ENCODE measurements around the gene PDCL2.
"Not testable (repeated sequence)": the region's sequence is repeated elsewhere in the genome, so short reads cannot be mapped to it uniquely, and the experiment has no call there.

PDCL2 gene

DNA sequence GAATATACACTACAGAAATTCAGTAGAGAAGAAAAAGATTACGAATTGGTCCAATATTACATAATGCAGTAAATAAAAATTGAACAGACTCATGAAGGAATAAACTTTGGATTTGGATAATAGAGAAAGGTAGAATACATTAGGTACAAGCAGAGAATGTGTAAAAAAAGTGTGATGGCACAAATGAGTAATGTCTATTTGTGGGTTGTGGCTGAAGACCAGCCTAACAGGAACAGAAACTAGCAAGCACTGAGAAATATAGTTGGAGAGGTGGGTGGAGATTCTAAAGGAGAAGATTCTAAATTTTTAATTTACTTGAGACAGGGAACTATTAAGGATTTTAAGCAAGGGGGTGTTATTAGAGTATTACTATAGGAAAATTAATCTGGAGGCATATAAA lies 30.2 kb downstream of the PDCL2 start:
- Mint-ChIP-seq H3K36me3 (no peaks in the 10 kb centered on the region), H3K27ac (no peak overlapping the region), H3K9me3 (peaks cover 4% of the 10 kb centered on the region), H3K4me3 (no peak overlapping the region), H3K4me1 (peaks cover 7% of the 10 kb centered on the region), H3K27me3 (peaks cover 5% of the 10 kb centered on the region)
- CTCF ChIA-PET: interaction anchor here (0.9 kb wide), 1 partner anchor 216 kb away, joined by 3 read pairs; no protein-coding TSS in a partner anchor
- no peak for DNase-seq

DNA sequence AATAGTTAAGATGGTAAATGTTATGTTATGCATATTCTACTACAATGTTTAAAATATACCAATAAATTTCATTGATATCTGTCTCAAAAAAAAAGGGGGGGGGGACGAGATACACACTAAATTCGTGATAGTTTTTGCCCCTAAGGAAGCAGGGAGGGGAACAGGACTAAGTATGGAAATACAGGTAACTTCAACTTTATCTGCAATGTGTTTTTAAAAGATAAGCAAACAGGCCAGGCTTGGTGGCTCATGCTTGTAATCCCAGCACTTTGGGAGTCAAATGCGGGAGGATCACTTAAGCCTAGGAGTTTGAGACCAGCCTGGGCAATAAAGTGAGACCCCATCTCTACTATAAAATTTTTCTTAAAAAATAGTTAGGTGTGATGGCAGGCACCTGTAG lies 31.9 kb downstream of the PDCL2 start:
- Mint-ChIP-seq H3K4me1 (peaks cover 7% of the 10 kb centered on the region), H3K4me3 (no peak overlapping the region), H3K36me3 (no peaks in the 10 kb centered on the region), H3K27ac (no peak overlapping the region), H3K27me3 (peaks cover 5% of the 10 kb centered on the region), H3K9me3 (peaks cover 4% of the 10 kb centered on the region)
- CTCF ChIA-PET: interaction anchor here (0.7 to 1.2 kb wide), 2 partner anchors 238 to 247 kb away, joined by 3 to 4 read pairs; no protein-coding TSS in a partner anchor
- DNase-seq: no peak

DNA sequence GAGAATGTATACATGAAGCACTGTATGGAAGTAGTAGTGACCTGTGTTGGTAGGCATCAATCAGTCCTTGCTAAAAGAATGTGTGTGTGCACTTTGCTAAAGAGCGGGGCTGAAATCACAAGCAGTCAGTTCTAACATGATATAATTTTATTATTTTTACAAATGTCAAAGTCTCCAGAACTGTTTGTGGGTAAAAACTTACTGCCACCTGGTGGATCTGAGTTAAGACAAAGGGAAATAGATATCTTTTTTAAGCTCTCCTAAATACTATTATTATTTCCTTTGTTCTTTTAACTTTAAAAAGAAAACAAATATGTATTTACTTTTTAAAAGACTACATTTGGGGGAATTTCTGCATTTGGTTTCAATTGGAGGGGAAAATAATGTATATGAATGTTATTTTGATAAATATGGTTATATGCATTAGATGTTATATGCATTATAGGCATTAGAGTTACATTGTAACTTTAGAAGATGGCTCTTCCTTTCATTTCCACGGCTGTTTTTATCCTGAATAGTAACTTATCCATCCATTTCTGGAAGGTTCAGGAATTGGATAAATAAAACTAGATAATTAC lies 37.5 kb downstream of the PDCL2 start:
- no peak overlapping the region for H3K4me3 Mint-ChIP-seq
- DNase-seq: no peak
- H3K9me3 Mint-ChIP-seq: peaks cover 4% of the 10 kb centered on the region
- H3K27ac Mint-ChIP-seq: no peak overlapping the region
- peaks cover 12% of the 10 kb centered on the region for H3K4me1 Mint-ChIP-seq
- H3K27me3 Mint-ChIP-seq: peaks cover 5% of the 10 kb centered on the region
- CTCF ChIA-PET: interaction anchor here (0.7 to 1.4 kb wide), 3 partner anchors 153 to 558 kb away, joined by 3 to 7 read pairs (median 3); partner anchors contain the start of gene SRD5A3
- H3K36me3 Mint-ChIP-seq: no peaks in the 10 kb centered on the region

GRCh38 chr4:55553441-55554201 lies 38.4 kb downstream of the PDCL2 start:
- Mint-ChIP-seq H3K4me1 (peaks cover 17% of the 10 kb centered on the region), H3K9me3 (peaks cover 4% of the 10 kb centered on the region), H3K27ac (no peak overlapping the region), H3K4me3 (no peak overlapping the region), H3K27me3 (peaks cover 10% of the 10 kb centered on the region), H3K36me3 (no peaks in the 10 kb centered on the region)
- CTCF ChIA-PET: interaction anchor here (0.7 to 1.4 kb wide), 3 partner anchors 152 to 207 kb away, joined by 3 to 7 read pairs (median 3); partner anchors contain the start of gene SRD5A3
- peak; percentile 28 for DNase-seq

DNA sequence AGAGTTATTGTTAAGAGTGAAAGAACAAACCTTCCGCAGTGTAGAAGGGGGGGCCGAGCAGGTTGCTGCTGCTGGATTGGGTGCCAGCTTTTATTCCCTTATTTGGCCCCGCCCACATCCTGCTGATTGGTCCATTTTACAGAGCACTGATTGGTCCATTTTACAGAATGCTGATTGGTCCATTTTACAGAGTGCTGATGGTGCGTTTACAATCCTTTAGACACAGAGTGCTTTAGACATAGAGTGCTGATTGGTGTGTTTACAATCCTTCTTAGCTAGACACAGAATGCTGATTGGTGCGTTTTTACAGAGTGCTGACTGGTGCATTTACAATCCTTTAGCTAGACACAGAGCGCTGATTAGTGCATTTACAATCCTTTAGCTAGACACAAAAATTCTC lies 40.1 kb downstream of the PDCL2 start:
- Mint-ChIP-seq H3K4me1 (peaks cover 27% of the 10 kb centered on the region), H3K27me3 (peaks cover 11% of the 10 kb centered on the region)
- DNase-seq, H3K36me3 Mint-ChIP-seq, H3K9me3 Mint-ChIP-seq, H3K4me3 Mint-ChIP-seq, CTCF ChIA-PET, H3K27ac Mint-ChIP-seq: not testable (repeated sequence)

DNA sequence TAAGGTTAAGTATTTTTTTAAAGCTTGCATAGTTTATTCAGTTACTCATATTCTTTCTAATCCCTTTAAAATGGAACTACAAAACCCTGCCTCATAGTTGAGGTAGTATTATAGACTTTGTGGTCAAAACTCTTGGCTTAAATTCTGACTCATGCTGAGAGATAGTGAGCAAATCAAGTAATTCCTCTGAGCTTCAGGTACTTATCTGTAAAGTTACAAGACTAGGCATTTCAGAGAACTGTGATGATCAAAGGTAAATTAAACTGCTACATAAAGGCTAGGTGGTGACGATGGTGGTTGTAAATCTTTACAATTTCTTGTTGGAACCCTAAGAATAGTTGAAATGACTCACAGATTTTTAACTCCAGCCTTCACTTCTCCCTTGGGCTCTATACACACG lies 42.2 kb downstream of the PDCL2 start:
- Mint-ChIP-seq H3K36me3 (no peaks in the 10 kb centered on the region), H3K9me3 (no peaks in the 10 kb centered on the region), H3K4me1 (peaks cover 33% of the 10 kb centered on the region), H3K27me3 (peaks cover 16% of the 10 kb centered on the region), H3K27ac (no peak overlapping the region), H3K4me3 (no peak overlapping the region)
- DNase-seq: no peak
- CTCF ChIA-PET: interaction anchor here (0.8 to 1.5 kb wide), 3 partner anchors 204 to 579 kb away, joined by 3 to 4 read pairs (median 3); partner anchors contain the start of gene SRD5A3

DNA sequence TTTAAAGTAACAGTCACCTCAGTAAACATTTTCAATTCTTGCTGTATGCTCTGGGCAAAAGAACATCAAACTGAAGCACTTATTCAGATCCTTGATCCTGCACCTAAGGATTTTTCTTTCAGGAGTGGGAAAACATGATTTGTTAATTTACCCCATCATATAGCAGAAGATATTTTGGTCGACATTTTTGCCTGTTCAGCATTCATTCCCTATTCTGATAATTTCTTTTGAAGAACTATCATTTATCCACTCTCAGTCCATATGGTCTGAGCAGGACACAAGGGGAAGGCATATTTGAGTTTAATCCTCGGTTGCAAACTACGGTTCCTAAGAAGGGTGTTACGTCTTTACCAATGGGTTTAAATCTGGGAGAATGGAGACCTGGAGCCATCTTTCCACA lies 44.1 kb downstream of the PDCL2 start:
- CTCF ChIA-PET: no interaction called here
- no peaks in the 10 kb centered on the region for H3K9me3 Mint-ChIP-seq
- peaks cover 44% of the 10 kb centered on the region for H3K4me1 Mint-ChIP-seq
- H3K27me3 Mint-ChIP-seq: peaks cover 16% of the 10 kb centered on the region
- H3K36me3 Mint-ChIP-seq: no peaks in the 10 kb centered on the region
- H3K4me3 Mint-ChIP-seq: peak overlapping the region; percentile 85
- peak overlapping the region; percentile 9 for H3K27ac Mint-ChIP-seq
- no peak for DNase-seq

GRCh38 chr4:55547466-55547770 lies 44.6 kb downstream of the PDCL2 start:
- no peaks in the 10 kb centered on the region for H3K9me3 Mint-ChIP-seq
- peaks cover 46% of the 10 kb centered on the region for H3K4me1 Mint-ChIP-seq
- H3K36me3 Mint-ChIP-seq: no peaks in the 10 kb centered on the region
- peak overlapping the region; percentile 85 for H3K4me3 Mint-ChIP-seq
- CTCF ChIA-PET: no interaction called here
- H3K27me3 Mint-ChIP-seq: peaks cover 16% of the 10 kb centered on the region
- H3K27ac Mint-ChIP-seq: peak overlapping the region; percentile 83
- no peak for DNase-seq

GRCh38 chr4:55546756-55547465 lies 45.1 kb downstream of the PDCL2 start, which contains the start of gene CLOCK:
CLOCK (minus strand) TSS chr4:55546909; CDS start chr4:55482785, 64,124 bp downstream.
- DNase-seq: peak; percentile 87
- H3K4me1 Mint-ChIP-seq: peaks cover 46% of the 10 kb centered on the region
- peaks cover 16% of the 10 kb centered on the region for H3K27me3 Mint-ChIP-seq
- H3K9me3 Mint-ChIP-seq: no peaks in the 10 kb centered on the region
- peak within 1 kb of the TSS; percentile 88 for H3K27ac Mint-ChIP-seq
- peak within 1 kb of the TSS; percentile 85 for H3K4me3 Mint-ChIP-seq
- H3K36me3 Mint-ChIP-seq: no peaks in the 10 kb centered on the region
- CTCF ChIA-PET: no interaction called here

DNA sequence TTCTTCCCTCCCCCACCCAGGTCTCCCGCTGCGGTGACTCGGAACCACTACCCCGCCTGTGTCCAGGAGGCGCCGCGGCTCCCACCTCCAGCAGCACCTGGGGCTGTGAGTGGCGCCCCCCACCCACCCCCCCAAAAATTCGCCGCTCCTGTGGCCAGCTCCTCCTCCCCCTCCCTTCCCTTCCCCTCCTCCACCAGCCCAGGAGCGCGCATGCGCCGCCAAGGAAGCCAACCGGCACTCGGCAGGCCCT lies 45.6 kb downstream of the PDCL2 start:
- no peak for DNase-seq
- Mint-ChIP-seq H3K27me3 (peaks cover 16% of the 10 kb centered on the region), H3K4me1 (peaks cover 49% of the 10 kb centered on the region), H3K27ac (peak overlapping the region; percentile 43), H3K36me3 (no peaks in the 10 kb centered on the region), H3K4me3 (peak overlapping the region; percentile 85), H3K9me3 (no peaks in the 10 kb centered on the region)
- CTCF ChIA-PET: interaction anchor here (1.2 kb wide), 1 partner anchor 101 kb away, joined by 3 read pairs; no protein-coding TSS in a partner anchor

DNA sequence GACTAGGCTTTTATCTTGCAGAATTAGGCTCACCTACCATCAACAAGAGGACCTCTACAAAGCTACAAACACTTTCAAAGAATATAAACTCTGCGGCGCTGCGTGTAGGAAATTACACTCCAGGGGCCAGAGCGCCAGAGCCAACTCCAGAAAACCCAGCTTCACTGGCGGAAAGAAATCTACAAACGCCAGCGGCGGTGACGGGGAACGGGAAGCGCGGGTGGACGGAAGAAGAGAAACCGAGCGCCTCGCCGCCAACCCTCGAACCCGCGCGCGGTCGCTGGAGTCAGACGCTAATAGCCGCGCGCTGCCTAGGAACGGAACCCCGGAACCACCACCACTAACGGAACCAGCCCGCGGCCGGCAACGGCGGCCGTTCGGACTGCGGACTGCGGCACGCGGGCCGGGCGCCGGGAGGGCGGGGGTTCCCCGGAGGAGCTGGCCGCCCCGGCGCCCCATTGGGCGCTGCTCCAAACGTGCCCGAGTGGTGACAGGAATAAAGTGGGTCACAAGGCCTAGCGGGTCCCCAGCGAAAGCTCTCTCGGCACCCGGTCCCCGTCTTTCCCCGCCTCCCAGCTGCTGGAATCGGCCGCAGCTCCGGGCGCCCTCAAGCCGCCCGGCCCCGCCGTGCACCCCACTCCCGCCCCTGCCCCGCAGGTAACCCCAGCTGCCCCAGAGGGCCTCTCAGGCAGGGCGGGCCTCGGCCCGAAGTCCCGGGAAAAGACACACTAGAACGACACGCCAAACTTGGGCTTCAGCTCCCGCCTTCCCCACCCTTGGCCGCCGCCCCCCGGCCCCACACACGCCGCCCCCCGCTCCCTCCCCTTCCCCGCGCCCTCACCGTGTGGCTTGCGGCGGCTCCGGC lies 46.2 kb downstream of the PDCL2 start:
- CTCF ChIA-PET: interaction anchor here (0.9 to 1.2 kb wide), 2 partner anchors 100 to 137 kb away, joined by 3 to 4 read pairs; no protein-coding TSS in a partner anchor
- DNase-seq: peak; percentile 72
- H3K27me3 Mint-ChIP-seq: peaks cover 16% of the 10 kb centered on the region
- peak overlapping the region; percentile 85 for H3K4me3 Mint-ChIP-seq
- peaks cover 49% of the 10 kb centered on the region for H3K4me1 Mint-ChIP-seq
- H3K36me3 Mint-ChIP-seq: no peaks in the 10 kb centered on the region
- H3K27ac Mint-ChIP-seq: peak overlapping the region; percentile 88
- H3K9me3 Mint-ChIP-seq: no peaks in the 10 kb centered on the region

- peak overlapping the region; percentile 85 for H3K4me3 Mint-ChIP-seq
- H3K36me3 Mint-ChIP-seq: no peaks in the 10 kb centered on the region
- H3K9me3 Mint-ChIP-seq: no peaks in the 10 kb centered on the region
- peaks cover 16% of the 10 kb centered on the region for H3K27me3 Mint-ChIP-seq
- CTCF ChIA-PET: interaction anchor here (0.9 kb wide), 1 partner anchor 137 kb away, joined by 4 read pairs; no protein-coding TSS in a partner anchor
- no peak for DNase-seq
- peak overlapping the region; percentile 88 for H3K27ac Mint-ChIP-seq
- H3K4me1 Mint-ChIP-seq: peaks cover 44% of the 10 kb centered on the region
Observed at GRCh38 chr4:55545151-55545550, 46.9 kb downstream of the PDCL2 start.

GRCh38 chr4:55543858-55544257 lies 48.2 kb downstream of the PDCL2 start:
- H3K4me3 Mint-ChIP-seq: no peak overlapping the region
- CTCF ChIA-PET: no interaction called here
- no peaks in the 10 kb centered on the region for H3K36me3 Mint-ChIP-seq
- DNase-seq: no peak
- H3K4me1 Mint-ChIP-seq: peaks cover 37% of the 10 kb centered on the region
- no peaks in the 10 kb centered on the region for H3K9me3 Mint-ChIP-seq
- H3K27me3 Mint-ChIP-seq: peaks cover 14% of the 10 kb centered on the region
- H3K27ac Mint-ChIP-seq: no peak overlapping the region

DNA sequence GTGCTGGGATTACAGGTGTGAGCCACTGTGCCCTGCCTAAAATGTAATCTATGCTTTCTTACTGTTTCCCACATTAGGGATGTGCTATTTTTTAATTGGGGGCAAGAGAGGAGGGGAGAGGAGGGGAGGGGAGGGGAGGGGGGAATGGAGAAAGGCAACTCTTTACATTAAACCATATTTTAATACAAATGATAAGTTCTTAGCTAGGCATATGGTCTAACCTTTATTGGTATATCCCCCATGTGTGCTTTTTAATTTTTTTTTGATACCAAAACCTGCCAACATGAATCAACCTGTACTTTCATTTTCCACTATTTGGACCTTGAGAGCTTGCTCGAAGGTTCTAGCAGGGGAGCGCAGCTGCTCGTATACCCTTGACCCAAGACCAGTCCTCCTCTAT lies 51.8 kb downstream of the PDCL2 start:
- Mint-ChIP-seq H3K9me3 (peaks cover 1% of the 10 kb centered on the region), H3K27me3 (no peaks in the 10 kb centered on the region), H3K27ac (no peak overlapping the region), H3K36me3 (peaks cover 6% of the 10 kb centered on the region), H3K4me3 (no peak overlapping the region), H3K4me1 (peaks cover 37% of the 10 kb centered on the region)
- DNase-seq: no peak
- CTCF ChIA-PET: no interaction called here
